Tibial nerve (tissue), 4 donors: ENCODE data around the gene PHACTR4. TPM values are rescaled to one million over a fixed set of nuclear protein-coding genes. Genes with fewer than 3 reads are reported as not detected.
"Not testable (repeated sequence)": the region's sequence is repeated elsewhere in the genome, so short reads cannot be mapped to it uniquely, and the experiment has no call there.

Experiments used
- DNase-seq, 2 donors: peaks; one replicate each; pipeline ENCODE4 v3.0.0-alpha.2; 2019; ENCODE audit warnings: low spot score in 2 of 2
- H3K27ac ChIP-seq, 4 donors: fragments of 200-600 bp; sonication (generic) in 3 of 4; one replicate each; pipeline ENCODE4 v1.5.1; 2017 to 2019; ENCODE audit warnings: mild to moderate bottlenecking in 1 of 4
- H3K27me3 ChIP-seq, 2 donors: fragments of 200-600 bp; sonication (generic) in 1 of 2; one replicate each; pipeline versions ENCODE4 v1.5.1 to v1.6.0; 2017 to 2019
- H3K36me3 ChIP-seq, 3 donors: fragments of 200-600 bp; sonication (generic); one replicate each; pipeline ENCODE4 v1.5.1; 2018 to 2019
- H3K4me1 ChIP-seq, 4 donors: fragments of 200-600 bp; sonication (generic) in 3 of 4; one replicate each; pipeline ENCODE4 v1.5.1; 2017 to 2019
- H3K4me3 ChIP-seq, 4 donors: fragments of 200-600 bp; sonication (generic) in 3 of 4; one replicate each; pipeline ENCODE4 v1.5.1; 2017 to 2019; ENCODE audit warnings: mild to moderate bottlenecking in 1 of 4, moderate library complexity in 1 of 4
- H3K9me3 ChIP-seq, 4 donors: fragments of 200-600 bp; sonication (generic) in 3 of 4; one replicate each; pipeline ENCODE4 v1.5.1; 2017 to 2019
- CTCF ChIP-seq, 5 experiments: fragments of 200-600 bp in 3 of 5; fragments of 450-650 bp in 2 of 5; sonication (generic) in 3 of 5; IDR thresholded peaks; one replicate each; pipeline ENCODE4 v1.5.1; 2016 to 2019; ENCODE audit warnings: antibody characterized with exemption in 5 of 5, mild to moderate bottlenecking in 3 of 5, moderate library complexity in 2 of 5
- EP300 ChIP-seq, 2 donors: sonication (generic); formaldehyde crosslinking; IDR thresholded peaks; one replicate each; pipeline ENCODE4 v1.6.1; 2017; ENCODE audit warnings: antibody characterized with exemption in 2 of 2, mild to moderate bottlenecking in 1 of 2
- POLR2A ChIP-seq, 2 donors: fragments of 450-650 bp; IDR thresholded peaks; one replicate each; pipeline ENCODE4 v1.6.1; 2017; ENCODE audit warnings: antibody characterized with exemption in 2 of 2, mild to moderate bottlenecking in 2 of 2, moderate library complexity in 2 of 2
- WGBS, 2 donors: methylation state at CpG; one replicate each; pipeline ENCODE4 v1.1.5; 2018; 5-methylcytosine and 5-hydroxymethylcytosine counted together
- total RNA-seq, 4 donors: library from RNA; depleted of rRNA; stranded (reverse); fragments of >200 nt; gene quantifications; one replicate each; pipeline ENCODE4 v1.1.0, GENCODE V29; 2016

Gene PHACTR4
- total RNA-seq, 4 donors from 2014 or later = 25.1 to 38.7 (median 33.6) TPM

- Histone ChIP-seq H3K9me3 (no peaks in the 10 kb centered on the region), H3K4me1 (no peaks in the 10 kb centered on the region), H3K36me3 (peaks cover 0 to 4% (median 0%) of the 10 kb centered on the region in 3 donors), H3K27ac (no peak overlapping the region), H3K4me3 (no peak overlapping the region), H3K27me3 (no peaks in the 10 kb centered on the region)
- no peak for DNase-seq
- TF ChIP-seq POLR2A (IDR thresholded peaks at IDR 0.05) (no peak), EP300 (IDR thresholded peaks at IDR 0.05) (no peak), CTCF (IDR thresholded peaks at IDR 0.05) (no peak)
- WGBS, 2 donors = 85% methylated on average over 2 of the region's 2 CpGs
Measured at GRCh38 chr1:28341591-28341990, 27.9 kb upstream of the PHACTR4 start.

DNA sequence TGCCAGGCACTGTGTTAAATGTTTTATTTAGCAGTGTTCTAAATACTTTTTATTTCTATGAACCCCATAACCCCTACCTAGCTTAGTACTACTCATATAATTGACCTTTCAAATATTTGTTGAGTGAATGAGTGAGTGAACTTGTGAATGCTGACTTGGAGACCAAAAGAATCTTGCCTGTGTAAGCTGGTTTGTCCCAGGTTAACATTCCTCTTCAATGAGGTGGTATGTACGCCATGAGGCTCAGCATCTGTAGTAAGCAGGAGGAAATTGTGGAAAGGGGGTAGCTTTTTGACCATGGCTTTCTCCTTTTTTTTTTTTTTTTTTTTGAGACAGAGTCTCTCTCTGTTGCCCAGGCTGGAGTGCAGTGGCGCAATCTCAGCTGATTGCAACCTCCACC is 26.1 kb upstream of the PHACTR4 start:
- H3K4me1 ChIP-seq = no peaks in the 10 kb centered on the region
- TF ChIP-seq CTCF (IDR thresholded peaks at IDR 0.05) (no peak), POLR2A (IDR thresholded peaks at IDR 0.05) (no peak), EP300 (IDR thresholded peaks at IDR 0.05) (no peak)
- no peaks in the 10 kb centered on the region for H3K9me3 ChIP-seq
- 93 to 94% methylated on average over 2 of the region's 2 CpGs for WGBS, 2 donors
- H3K27ac ChIP-seq = no peak overlapping the region
- H3K36me3 ChIP-seq = no peaks in the 10 kb centered on the region
- H3K27me3 ChIP-seq = no peaks in the 10 kb centered on the region
- no peak for DNase-seq
- no peak overlapping the region for H3K4me3 ChIP-seq

GRCh38 chr1:28353248-28353810 is 16.2 kb upstream of the PHACTR4 start:
- not testable (repeated sequence) for H3K9me3 ChIP-seq, H3K4me3 ChIP-seq, DNase-seq, H3K4me1 ChIP-seq, H3K27ac ChIP-seq, H3K27me3 ChIP-seq, H3K36me3 ChIP-seq
- WGBS, 2 donors = 90 to 93% methylated on average over 8 of the region's 8 CpGs

GRCh38 chr1:28354121-28354520 is 15.4 kb upstream of the PHACTR4 start:
- no peak for DNase-seq
- TF ChIP-seq POLR2A (IDR thresholded peaks at IDR 0.05) (no peak), EP300 (IDR thresholded peaks at IDR 0.05) (no peak), CTCF (IDR thresholded peaks at IDR 0.05) (no peak)
- H3K27ac ChIP-seq = peak overlapping the region in 1 of 4 donors; percentile 54
- H3K4me3 ChIP-seq = no peak overlapping the region
- no peaks in the 10 kb centered on the region for H3K4me1 ChIP-seq
- H3K9me3 ChIP-seq = no peaks in the 10 kb centered on the region
- no peaks in the 10 kb centered on the region for H3K27me3 ChIP-seq
- 36 to 44% methylated on average over 3 of the region's 3 CpGs for WGBS, 2 donors
- no peaks in the 10 kb centered on the region for H3K36me3 ChIP-seq

GRCh38 chr1:28358716-28359115 is 10.8 kb upstream of the PHACTR4 start:
- 63 to 65% methylated on average over 3 of the region's 3 CpGs for WGBS, 2 donors
- no peaks in the 10 kb centered on the region for H3K4me1 ChIP-seq
- no peak for DNase-seq

More at GRCh38 chr1:28358716-28359115, 10.8 kb upstream of the PHACTR4 start:
- no peak overlapping the region for H3K4me3 ChIP-seq
- TF ChIP-seq POLR2A (IDR thresholded peaks at IDR 0.05) (no peak), CTCF (IDR thresholded peaks at IDR 0.05) (no peak), EP300 (IDR thresholded peaks at IDR 0.05) (no peak)
- H3K36me3 ChIP-seq = no peaks in the 10 kb centered on the region
- H3K27ac ChIP-seq = no peak overlapping the region
- no peaks in the 10 kb centered on the region for H3K9me3 ChIP-seq
- H3K27me3 ChIP-seq = no peaks in the 10 kb centered on the region
